ENCODE results near the gene RARB.

RARB gene

DNA sequence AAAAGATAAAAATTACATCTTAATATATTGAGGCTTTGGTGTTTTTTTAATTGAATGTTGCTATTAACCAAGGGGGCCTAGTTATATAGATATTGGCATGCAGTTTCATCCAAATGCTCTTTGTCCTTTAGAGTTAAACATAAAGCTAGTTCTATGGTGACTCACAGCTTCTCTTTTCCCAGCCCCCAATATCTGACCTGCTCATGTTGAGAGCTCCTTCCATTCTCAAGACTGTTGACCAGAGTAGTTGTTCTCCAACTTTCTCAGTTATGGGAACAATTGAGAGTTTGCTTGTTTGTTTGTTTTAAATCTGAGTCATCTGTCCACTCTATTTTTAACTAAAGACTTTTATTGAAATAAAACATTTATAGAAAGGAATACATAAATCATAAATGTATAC, 15.8 kb upstream of the RARB start:
- Mint-ChIP-seq H3K27me3 (peaks cover 5% of the 10 kb centered on the region), H3K27ac (no peak overlapping the region), H3K36me3 (no peaks in the 10 kb centered on the region)

DNA sequence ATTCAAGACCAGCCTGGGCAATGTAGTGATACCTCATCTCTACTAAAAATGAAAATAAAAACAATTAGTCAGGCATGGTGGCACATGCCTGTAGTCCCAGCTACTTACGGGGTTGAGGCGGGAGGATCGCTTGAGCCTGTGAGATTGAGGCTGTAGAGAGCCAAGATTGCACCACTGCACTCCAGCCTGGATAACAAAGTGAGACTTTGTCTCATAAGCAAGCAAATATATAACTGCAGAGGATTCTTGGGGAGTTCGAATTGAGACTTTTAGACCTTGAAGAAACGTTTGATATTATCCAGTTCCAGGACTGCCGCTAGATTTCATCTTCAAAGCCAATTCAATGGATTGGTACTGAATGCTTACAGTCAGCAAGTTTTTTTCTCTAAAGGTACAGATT, 11.9 kb upstream of the RARB start:
- Mint-ChIP-seq H3K27ac (no peak overlapping the region), H3K9me3 (peaks cover 18% of the 10 kb centered on the region), H3K4me1 (no peaks in the 10 kb centered on the region), H3K36me3 (no peaks in the 10 kb centered on the region), H3K27me3 (peaks cover 9% of the 10 kb centered on the region), H3K4me3 (no peak overlapping the region)

More for the DNA sequence above, 15.8 kb upstream of the RARB start:
- H3K4me3 Mint-ChIP-seq = no peak overlapping the region
- H3K4me1 Mint-ChIP-seq = no peaks in the 10 kb centered on the region
- H3K9me3 Mint-ChIP-seq = peaks cover 9% of the 10 kb centered on the region

DNA sequence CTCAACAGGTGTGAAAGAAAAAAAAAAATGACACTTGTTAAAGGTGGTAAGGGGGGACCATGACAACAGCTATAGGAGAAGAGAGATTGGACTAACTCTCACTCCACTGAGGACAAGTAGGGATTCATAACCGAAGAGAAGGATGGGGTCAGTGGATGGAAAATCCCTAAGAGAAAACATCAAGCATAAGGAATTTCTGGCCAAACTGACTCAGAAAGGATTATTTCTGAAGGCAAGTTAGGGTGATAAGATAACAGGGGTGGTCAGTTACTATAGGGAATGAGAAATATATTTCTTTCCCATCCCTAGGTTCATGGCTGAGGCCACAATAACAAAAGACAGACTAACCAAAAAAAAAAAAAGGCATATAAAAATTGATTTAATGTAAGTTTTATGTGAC, 9.5 kb upstream of the RARB start:
- no peak overlapping the region for H3K27ac Mint-ChIP-seq
- H3K4me3 Mint-ChIP-seq = no peak overlapping the region
- peaks cover 13% of the 10 kb centered on the region for H3K9me3 Mint-ChIP-seq
- no peaks in the 10 kb centered on the region for H3K4me1 Mint-ChIP-seq
- H3K36me3 Mint-ChIP-seq = no peaks in the 10 kb centered on the region
- H3K27me3 Mint-ChIP-seq = peaks cover 12% of the 10 kb centered on the region

DNA sequence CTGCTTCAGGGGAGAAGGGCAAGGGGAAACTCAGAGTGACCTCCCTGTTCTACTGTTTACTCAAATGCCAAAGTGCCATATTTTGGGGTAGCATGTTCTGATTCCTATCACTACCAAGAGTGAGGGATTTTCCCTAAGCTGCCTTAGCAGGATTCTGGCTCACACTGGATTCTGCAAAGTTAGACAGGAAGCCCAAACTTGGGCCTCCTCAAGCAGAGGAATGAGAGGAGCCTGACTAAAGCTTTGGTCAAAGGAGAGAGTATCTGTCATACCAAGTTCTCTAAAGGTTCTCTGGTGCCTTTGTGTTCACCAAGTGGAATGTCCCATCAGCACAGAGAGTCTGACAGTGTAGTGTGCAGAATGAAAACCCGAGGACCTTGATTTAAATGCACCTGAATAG, 8.8 kb upstream of the RARB start:
- Mint-ChIP-seq H3K4me1 (no peaks in the 10 kb centered on the region), H3K36me3 (no peaks in the 10 kb centered on the region), H3K27ac (no peak overlapping the region), H3K9me3 (peaks cover 13% of the 10 kb centered on the region), H3K4me3 (no peak overlapping the region), H3K27me3 (peaks cover 12% of the 10 kb centered on the region)

DNA sequence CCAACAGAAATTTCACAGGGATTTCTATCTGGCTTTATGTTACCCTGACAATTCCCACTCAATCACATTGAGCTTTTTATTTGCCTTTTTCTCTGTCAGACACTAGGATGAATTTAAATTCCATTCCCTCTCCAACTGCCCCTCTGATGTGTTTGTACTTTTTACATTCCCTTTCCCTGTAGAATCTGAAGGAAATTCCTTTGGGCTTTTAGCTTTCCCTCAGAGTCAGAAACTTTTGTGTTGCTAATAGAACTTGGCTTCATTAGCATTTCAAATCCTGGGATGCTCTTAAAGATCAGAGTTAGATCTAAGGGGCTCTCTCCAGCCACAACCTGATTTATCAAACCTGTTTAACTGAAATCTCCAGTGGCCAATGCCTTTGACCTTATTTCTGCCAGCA, 7.9 kb upstream of the RARB start:
- H3K36me3 Mint-ChIP-seq = no peaks in the 10 kb centered on the region
- no peak overlapping the region for H3K27ac Mint-ChIP-seq
- peaks cover 13% of the 10 kb centered on the region for H3K9me3 Mint-ChIP-seq
- no peaks in the 10 kb centered on the region for H3K4me1 Mint-ChIP-seq
- H3K4me3 Mint-ChIP-seq = no peak overlapping the region
- H3K27me3 Mint-ChIP-seq = peaks cover 16% of the 10 kb centered on the region

DNA sequence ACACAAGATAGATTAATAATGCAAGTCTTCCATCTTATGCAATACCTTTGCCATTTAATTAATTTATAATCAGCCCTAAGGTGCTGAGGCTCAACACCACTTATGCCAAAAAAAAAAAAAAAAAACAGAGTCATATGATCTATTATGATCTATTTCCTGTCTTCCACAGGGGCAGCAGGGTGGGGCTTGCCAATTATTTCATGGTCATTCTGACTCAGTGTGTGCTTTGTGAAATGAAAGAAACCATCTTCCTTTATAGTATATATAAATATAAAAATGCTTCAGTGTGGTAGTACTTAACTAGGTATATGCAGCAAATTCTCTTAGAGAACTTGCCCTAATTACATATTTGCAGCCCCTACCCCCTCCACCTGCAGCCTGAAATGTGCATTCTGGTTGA, 7.2 kb upstream of the RARB start:
- Mint-ChIP-seq H3K9me3 (peaks cover 9% of the 10 kb centered on the region), H3K27ac (no peak overlapping the region), H3K4me1 (no peaks in the 10 kb centered on the region), H3K27me3 (peaks cover 17% of the 10 kb centered on the region), H3K4me3 (no peak overlapping the region), H3K36me3 (no peaks in the 10 kb centered on the region)

DNA sequence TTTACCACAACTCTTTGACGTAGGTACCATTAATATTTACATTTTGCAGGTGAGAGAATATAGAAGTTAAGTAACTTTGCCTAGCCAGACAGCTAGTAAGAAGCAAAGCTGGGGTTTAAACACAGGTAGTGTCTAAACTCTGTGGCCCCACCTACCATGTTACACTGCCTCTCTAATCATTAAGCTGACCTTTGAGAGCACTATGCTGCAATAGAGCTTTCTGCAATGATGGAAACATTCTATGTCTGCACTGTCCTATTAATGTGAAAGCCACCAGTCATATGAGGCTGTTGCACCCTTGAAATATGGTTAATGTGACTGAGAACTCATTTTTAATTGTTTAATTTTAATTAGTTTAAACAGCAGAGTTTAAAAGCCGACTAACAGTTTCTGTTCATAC, 6.3 kb upstream of the RARB start:
- H3K27ac Mint-ChIP-seq = no peak overlapping the region
- peaks cover 18% of the 10 kb centered on the region for H3K27me3 Mint-ChIP-seq
- no peaks in the 10 kb centered on the region for H3K36me3 Mint-ChIP-seq
- H3K4me3 Mint-ChIP-seq = no peak overlapping the region
- no peaks in the 10 kb centered on the region for H3K4me1 Mint-ChIP-seq
- peaks cover 9% of the 10 kb centered on the region for H3K9me3 Mint-ChIP-seq

DNA sequence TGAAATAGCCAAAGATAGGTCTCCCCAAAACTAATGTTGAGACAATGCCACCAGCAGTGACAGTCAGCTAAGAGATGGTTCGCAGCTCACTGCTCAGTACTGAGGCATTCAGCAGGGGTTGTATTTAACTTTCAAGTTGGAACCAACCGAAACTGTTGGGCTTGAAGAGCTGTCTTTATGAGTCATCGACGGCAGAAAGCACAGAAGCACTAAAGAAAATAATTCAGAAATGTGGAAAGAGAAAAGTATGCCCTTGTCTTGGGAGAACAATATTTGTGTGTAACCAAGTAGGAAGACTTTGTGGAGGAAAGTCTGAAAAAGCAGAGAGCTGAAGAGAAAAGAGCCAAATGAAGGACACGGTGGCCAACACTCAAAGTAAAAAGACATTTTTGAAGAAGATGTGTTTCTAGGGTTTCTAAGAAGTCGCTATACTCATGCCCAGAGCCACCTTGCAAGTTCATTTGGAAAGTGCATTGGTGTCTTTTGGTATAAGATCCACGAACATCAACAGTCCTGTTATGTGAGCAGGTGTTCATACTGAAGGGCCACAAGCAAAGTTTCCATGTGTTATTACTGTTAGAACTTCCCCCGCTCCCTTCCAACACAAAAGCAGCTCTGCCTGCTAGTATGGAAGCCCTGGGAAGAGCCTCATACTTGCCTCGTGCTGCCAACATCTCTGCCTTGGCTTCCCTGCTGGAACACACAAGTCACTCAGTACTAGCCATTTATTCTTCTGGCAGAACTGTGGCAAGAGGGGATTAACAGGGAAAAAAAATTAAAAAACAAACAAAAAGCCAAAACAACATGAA, 4.1 kb upstream of the RARB start:
- Mint-ChIP-seq H3K36me3 (no peaks in the 10 kb centered on the region), H3K27me3 (peaks cover 24% of the 10 kb centered on the region), H3K9me3 (no peaks in the 10 kb centered on the region), H3K4me3 (no peak overlapping the region), H3K27ac (no peak overlapping the region), H3K4me1 (no peaks in the 10 kb centered on the region)

DNA sequence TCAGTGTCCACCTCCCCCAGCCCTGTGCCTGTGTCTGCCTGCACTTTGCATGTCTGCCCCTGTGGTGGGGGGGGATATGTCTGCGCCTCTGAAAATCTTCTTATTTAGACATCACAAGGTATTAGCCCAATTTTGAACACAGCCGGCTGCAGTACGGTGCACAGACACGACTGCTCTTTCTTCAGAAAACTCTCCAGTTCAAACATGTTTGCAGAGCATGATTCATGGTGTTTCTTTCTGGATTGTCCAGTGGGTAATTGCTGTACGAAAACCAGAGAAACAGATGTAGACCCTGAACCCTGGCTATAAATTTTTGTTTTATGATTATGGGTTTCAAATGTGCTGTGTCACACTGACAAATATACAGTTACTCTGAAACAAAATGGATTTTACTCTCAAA, 3.4 kb upstream of the RARB start:
- H3K27ac Mint-ChIP-seq = no peak overlapping the region
- no peak overlapping the region for H3K4me3 Mint-ChIP-seq
- peaks cover 28% of the 10 kb centered on the region for H3K27me3 Mint-ChIP-seq
- H3K9me3 Mint-ChIP-seq = no peaks in the 10 kb centered on the region
- H3K4me1 Mint-ChIP-seq = no peaks in the 10 kb centered on the region
- H3K36me3 Mint-ChIP-seq = no peaks in the 10 kb centered on the region

DNA sequence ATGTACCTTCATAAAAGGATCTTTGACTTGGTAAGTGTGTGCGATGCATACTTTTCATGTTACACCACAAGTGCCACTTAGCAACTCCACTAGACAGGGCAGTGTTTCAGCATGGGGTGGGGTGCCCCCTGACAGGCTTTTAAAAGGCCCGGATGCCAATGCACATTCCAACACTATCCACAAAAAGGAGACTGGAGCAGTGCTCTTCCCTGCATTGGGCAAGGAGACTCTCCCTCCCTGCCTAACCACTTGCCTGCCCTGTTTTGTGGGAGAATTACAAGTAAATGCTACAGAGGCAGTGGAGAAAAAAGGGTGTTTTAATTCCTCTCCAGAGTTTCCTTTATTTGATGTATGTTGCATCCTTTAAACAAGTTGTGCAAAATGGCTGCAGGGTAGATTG, 1.7 kb upstream of the RARB start:
- Mint-ChIP-seq H3K4me3 (no peak overlapping the region), H3K27me3 (peaks cover 34% of the 10 kb centered on the region), H3K4me1 (no peaks in the 10 kb centered on the region)

DNA sequence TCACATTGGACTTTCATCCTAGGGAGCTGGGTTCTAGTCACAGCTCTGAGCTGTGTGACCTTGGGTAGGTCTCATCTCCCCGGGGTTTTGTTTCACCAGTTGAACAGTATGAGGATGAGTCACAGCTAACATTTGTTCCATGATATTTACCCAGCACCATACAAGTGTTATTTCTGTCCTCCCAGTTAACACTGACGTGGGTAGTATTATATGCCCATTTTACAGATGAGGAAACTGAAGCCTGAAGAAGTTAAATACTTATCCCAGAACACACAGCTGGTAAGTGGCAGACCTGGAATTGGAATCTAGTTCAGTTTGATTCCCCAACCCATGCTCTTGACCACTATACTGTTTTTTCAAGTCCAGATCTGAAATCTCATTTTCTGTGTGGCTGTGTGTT, 908 bp upstream of the RARB start:
- H3K9me3 Mint-ChIP-seq = no peaks in the 10 kb centered on the region
- no peaks in the 10 kb centered on the region for H3K36me3 Mint-ChIP-seq
- no peak overlapping the region for H3K4me3 Mint-ChIP-seq
- H3K4me1 Mint-ChIP-seq = no peaks in the 10 kb centered on the region
- peaks cover 36% of the 10 kb centered on the region for H3K27me3 Mint-ChIP-seq
- no peak overlapping the region for H3K27ac Mint-ChIP-seq

More for the DNA sequence above, 1.7 kb upstream of the RARB start:
- Mint-ChIP-seq H3K36me3 (no peaks in the 10 kb centered on the region), H3K9me3 (no peaks in the 10 kb centered on the region), H3K27ac (no peak overlapping the region)

DNA sequence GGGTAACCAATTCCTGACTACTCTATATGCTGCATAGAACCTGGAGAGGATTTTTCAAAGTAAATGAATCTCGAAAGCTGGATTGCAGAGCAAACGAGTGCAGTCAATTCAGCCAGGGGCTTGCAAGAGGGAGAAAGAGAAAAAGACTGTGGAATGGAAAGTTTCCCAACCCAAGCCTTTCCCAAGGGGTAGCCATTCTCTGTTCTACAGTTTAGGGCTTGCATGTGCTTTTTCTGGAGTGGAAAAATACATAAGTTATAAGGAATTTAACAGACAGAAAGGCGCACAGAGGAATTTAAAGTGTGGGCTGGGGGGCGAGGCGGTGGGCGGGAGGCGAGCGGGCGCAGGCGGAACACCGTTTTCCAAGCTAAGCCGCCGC, 511 bp upstream of the RARB start:
- Mint-ChIP-seq H3K27me3 (peaks cover 34% of the 10 kb centered on the region), H3K4me3 (no peak overlapping the region), H3K4me1 (no peaks in the 10 kb centered on the region), H3K27ac (no peak overlapping the region), H3K36me3 (no peaks in the 10 kb centered on the region), H3K9me3 (no peaks in the 10 kb centered on the region)

DNA sequence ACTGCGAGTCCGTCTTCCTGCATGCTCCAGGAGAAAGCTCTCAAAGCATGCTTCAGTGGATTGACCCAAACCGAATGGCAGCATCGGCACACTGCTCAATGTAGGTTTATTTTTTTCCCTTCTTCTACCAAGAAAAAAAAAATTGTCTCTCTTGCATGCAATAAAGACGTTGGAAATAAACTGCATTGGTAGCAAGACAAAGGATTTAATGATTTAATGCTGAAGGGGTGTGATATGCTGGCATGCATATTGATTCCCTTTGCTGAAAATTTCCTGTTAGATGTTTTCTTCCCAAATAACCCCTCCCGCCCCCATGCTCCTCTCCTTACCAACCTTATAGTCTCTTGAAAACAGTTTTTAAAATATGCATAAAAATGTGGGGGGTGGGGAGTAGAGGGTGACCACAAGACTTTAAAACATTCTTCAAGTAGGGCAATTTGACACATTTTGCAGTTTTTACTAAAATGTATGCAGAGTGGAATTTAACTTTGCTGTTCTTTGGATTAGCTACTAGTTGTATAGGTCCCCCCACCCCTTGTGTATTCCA, 799 bp downstream of the RARB start:
- peaks cover 35% of the 10 kb centered on the region for H3K27me3 Mint-ChIP-seq
- no peaks in the 10 kb centered on the region for H3K9me3 Mint-ChIP-seq
- H3K4me3 Mint-ChIP-seq = no peak overlapping the region
- H3K27ac Mint-ChIP-seq = no peak overlapping the region
- H3K36me3 Mint-ChIP-seq = no peaks in the 10 kb centered on the region
- H3K4me1 Mint-ChIP-seq = no peaks in the 10 kb centered on the region

DNA sequence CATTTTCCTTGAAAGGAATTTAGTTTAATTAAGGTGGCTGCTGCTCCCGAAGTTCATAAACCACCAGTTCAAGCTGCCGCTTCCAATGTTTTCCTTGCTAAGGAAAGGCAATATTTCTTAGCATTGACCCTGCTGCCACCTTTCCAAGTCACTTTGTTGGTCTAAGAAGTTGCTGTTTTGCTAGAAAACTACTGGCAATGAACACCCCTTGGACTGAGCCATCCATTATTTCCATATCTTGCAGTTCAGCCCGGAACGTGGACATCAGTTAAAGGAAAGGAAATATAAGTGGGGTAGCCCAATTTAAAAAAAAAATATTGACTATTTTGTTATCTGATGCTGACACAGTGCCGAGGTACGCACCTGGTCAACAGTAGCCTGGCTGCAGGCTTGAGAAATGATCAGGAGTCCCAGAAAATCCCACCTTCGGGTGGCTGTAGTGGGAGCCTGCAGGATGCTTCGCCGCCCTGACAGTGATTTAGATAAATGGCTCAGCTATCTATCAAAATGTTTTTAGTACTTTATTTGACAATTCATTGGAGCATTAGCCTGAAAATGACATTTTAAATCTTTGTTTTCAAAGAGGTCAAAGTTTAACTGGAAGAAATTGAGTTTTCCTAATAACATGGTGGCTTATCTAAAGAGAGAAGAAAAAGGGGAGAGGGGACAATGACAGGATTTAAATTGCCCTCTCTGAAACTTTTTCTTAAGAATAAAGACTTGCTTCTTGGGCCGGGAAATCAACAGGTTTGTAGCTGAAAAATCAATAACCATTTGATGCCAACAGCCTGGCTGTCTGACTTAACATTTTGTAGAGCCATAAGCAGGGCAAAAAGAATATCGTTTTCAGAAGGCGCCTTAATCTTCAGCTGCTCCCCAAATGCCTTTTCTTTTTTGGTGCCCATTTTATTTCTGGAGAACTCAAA, 1.6 kb downstream of the RARB start:
- Mint-ChIP-seq H3K27ac (no peak overlapping the region), H3K36me3 (no peaks in the 10 kb centered on the region), H3K9me3 (no peaks in the 10 kb centered on the region), H3K4me1 (no peaks in the 10 kb centered on the region), H3K27me3 (peaks cover 35% of the 10 kb centered on the region), H3K4me3 (no peak overlapping the region)

DNA sequence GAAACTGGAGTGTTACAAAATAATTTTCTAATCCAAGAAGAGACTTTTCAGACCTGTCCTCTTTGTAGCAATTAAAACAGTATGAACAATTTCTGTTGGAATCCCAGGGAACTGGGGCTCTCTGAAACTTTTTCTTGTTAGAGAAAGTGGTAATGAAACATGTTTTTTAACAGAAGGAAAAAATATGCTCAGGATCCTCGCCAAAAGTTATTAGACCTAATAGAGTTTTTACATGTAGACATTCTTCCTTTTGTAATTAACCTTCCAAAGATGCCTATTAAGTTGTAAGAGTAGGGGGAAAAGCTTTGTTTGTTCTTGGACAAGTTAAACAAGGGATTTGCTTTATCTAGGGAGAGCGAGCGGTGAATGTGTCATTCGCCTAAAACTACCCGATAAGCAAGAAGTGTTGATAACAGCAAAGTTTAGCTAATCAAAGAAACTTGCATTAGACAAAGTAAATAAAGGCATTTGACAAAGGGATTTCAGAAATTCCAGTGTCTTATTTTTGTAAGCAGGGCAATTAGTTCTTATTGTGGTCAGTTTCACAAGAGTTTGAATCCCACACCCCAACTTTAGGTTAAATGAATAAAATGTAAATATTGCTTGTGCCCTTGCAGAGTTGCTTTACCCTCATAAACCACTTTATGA, 2.3 kb downstream of the RARB start:
- no peaks in the 10 kb centered on the region for H3K9me3 Mint-ChIP-seq
- H3K4me3 Mint-ChIP-seq = no peak overlapping the region
- no peaks in the 10 kb centered on the region for H3K4me1 Mint-ChIP-seq
- no peaks in the 10 kb centered on the region for H3K36me3 Mint-ChIP-seq
- no peak overlapping the region for H3K27ac Mint-ChIP-seq
- peaks cover 32% of the 10 kb centered on the region for H3K27me3 Mint-ChIP-seq

Data from activated naive CD4-positive, alpha-beta T cell treated with anti-CD3 and anti-CD28 coated beads, Interleukin-2, amount 50 U/mL, for 24 hours (primary cell).